Measurements from ENCODE around the gene CCDC51. TPM values are rescaled to one million over a fixed set of nuclear protein-coding genes. Genes with fewer than 3 reads are reported as not detected.

Gene CCDC51
- polyA plus RNA-seq, 4 donors = 11.1 to 22.6 (median 21.7) TPM

Other genes with a start within 250 kb of the CCDC51 start
- 1 to 10 TPM in 1 of 4 donors, under 1 TPM in 1, not detected in 2; 0.35 to 2.0 TPM for gene CAMP, start 216.6 kb downstream of the CCDC51 start, polyA plus RNA-seq
- gene ZNF589, start 199.0 kb downstream of the CCDC51 start, polyA plus RNA-seq = 1 to 10 TPM; 1.6 to 7.0 (median 3.9) TPM
- 10 to 100 TPM; 14.1 to 25.9 (median 20.1) TPM for gene NME6, start 138.8 kb downstream of the CCDC51 start, polyA plus RNA-seq
- not detected for gene SPINK8, start 106.5 kb downstream of the CCDC51 start, polyA plus RNA-seq
- gene FBXW12, start 67.9 kb downstream of the CCDC51 start, polyA plus RNA-seq = under 1 TPM in 1 of 4 donors, not detected in 3; 0.16 TPM
- gene PLXNB1, start 10.0 kb downstream of the CCDC51 start, polyA plus RNA-seq = 100 to 1,000 TPM in 1 of 4 donors, 10 to 100 TPM in 3; 56.5 to 129 (median 60.4) TPM
- 100 to 1,000 TPM; 292 to 744 (median 524) TPM for gene TMA7, start 138 bp upstream of the CCDC51 start, polyA plus RNA-seq
- gene ATRIP, start 6.6 kb upstream of the CCDC51 start, polyA plus RNA-seq = 1 to 10 TPM; 1.1 to 6.8 (median 3.2) TPM
- gene SHISA5, start 64.1 kb upstream of the CCDC51 start, polyA plus RNA-seq = 100 to 1,000 TPM in 2 of 4 donors, 10 to 100 TPM in 2; 68.2 to 220 (median 106) TPM
- 10 to 100 TPM; 11.3 to 44.5 (median 19.1) TPM for gene PFKFB4, start 116.7 kb upstream of the CCDC51 start, polyA plus RNA-seq
- gene UCN2, start 123.7 kb upstream of the CCDC51 start, polyA plus RNA-seq = under 1 TPM in 2 of 4 donors, not detected in 2; 0.13 to 0.65 TPM
- gene COL7A1, start 155.2 kb upstream of the CCDC51 start, polyA plus RNA-seq = 100 to 1,000 TPM in 1 of 4 donors, 10 to 100 TPM in 2, 1 to 10 TPM in 1; 8.0 to 120 (median 19.3) TPM
- 100 to 1,000 TPM; 291 to 692 (median 452) TPM for gene UQCRC1, start 169.5 kb upstream of the CCDC51 start, polyA plus RNA-seq
- under 1 TPM in 2 of 4 donors, not detected in 2; 0.21 to 0.24 TPM for gene TMEM89, start 181.7 kb upstream of the CCDC51 start, polyA plus RNA-seq
- gene SLC26A6, start 195.3 kb upstream of the CCDC51 start, polyA plus RNA-seq = 10 to 100 TPM; 14.3 to 74.0 (median 30.4) TPM
- 1 to 10 TPM in 2 of 4 donors, under 1 TPM in 2; 0.27 to 2.8 (median 1.1) TPM for gene CELSR3, start 222.8 kb upstream of the CCDC51 start, polyA plus RNA-seq
- gene NCKIPSD, start 245.8 kb upstream of the CCDC51 start, polyA plus RNA-seq = 10 to 100 TPM in 3 of 4 donors, 1 to 10 TPM in 1; 8.9 to 16.7 (median 14.5) TPM